WERI-Rb-1 (cell line): Measurements from ENCODE around the gene VAMP4.

Experiments
- DNase-seq: peaks from one replicate; pipeline ENCODE4 v3.0.0-alpha.2; 2020
- H3K27ac ChIP-seq: fragments of 250-450 bp; sonication (Bioruptor Pico); 2 replicates; pipeline ENCODE4 v1.5.1; 2020; ENCODE audit warnings: mild to moderate bottlenecking, moderate library complexity
- H3K27me3 ChIP-seq: fragments of 250-450 bp; sonication (Bioruptor Pico); 2 replicates; pipeline ENCODE4 v1.5.1; 2021; ENCODE audit warnings: mild to moderate bottlenecking, low read depth, moderate library complexity; ENCODE audit not compliant: insufficient read depth, severe bottlenecking
- H3K36me3 ChIP-seq: fragments of 250-450 bp; sonication (Bioruptor Pico); 2 replicates; pipeline ENCODE4 v1.5.1; 2020; ENCODE audit warnings: mild to moderate bottlenecking, moderate library complexity
- H3K4me3 ChIP-seq: 2 replicates; pipeline ENCODE4 v1.5.1; 2011; ENCODE audit warnings: low read depth, mild to moderate bottlenecking, control low read depth, low read length
- H3K9me3 ChIP-seq: fragments of 250-450 bp; sonication (Bioruptor Pico); 2 replicates; pipeline ENCODE4 v1.5.1; 2021; ENCODE audit warnings: mild to moderate bottlenecking, moderate library complexity; ENCODE audit not compliant: severe bottlenecking
- TF ChIP-seq, protein P1 (sequence below): IDR thresholded peaks from 2 replicates; pipeline ENCODE4 v1.5.1; 2011; ENCODE audit warnings: low read depth, mild to moderate bottlenecking, control low read depth, inconsistent platforms, low read length

The VAMP4 gene

DNA sequence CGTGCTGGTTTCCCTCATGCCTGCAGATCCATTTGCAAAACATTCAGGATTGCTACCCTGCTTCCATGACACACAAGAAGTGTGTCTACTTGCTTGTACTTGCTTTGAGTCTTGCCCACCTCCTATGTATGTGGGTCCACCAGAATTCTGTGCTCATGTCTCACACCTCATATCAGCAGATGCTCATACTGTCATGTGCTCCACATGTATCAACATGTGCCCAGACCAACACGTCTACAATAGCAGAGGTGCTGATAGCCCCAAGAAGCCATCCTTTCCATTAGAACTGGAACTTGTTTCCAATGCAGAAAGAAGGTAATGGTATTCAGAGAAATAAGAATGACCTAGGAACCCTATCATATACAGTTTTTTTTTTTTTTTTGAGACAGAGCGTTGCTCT, 61.5 kb downstream of the VAMP4 start:
- TF ChIP-seq, protein P1, sequence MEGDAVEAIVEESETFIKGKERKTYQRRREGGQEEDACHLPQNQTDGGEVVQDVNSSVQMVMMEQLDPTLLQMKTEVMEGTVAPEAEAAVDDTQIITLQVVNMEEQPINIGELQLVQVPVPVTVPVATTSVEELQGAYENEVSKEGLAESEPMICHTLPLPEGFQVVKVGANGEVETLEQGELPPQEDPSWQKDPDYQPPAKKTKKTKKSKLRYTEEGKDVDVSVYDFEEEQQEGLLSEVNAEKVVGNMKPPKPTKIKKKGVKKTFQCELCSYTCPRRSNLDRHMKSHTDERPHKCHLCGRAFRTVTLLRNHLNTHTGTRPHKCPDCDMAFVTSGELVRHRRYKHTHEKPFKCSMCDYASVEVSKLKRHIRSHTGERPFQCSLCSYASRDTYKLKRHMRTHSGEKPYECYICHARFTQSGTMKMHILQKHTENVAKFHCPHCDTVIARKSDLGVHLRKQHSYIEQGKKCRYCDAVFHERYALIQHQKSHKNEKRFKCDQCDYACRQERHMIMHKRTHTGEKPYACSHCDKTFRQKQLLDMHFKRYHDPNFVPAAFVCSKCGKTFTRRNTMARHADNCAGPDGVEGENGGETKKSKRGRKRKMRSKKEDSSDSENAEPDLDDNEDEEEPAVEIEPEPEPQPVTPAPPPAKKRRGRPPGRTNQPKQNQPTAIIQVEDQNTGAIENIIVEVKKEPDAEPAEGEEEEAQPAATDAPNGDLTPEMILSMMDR: no peak
- Histone ChIP-seq H3K9me3 (no peaks in the 10 kb centered on the region), H3K4me3 (no peak overlapping the region), H3K36me3 (no peaks in the 10 kb centered on the region), H3K27ac (no peak overlapping the region), H3K27me3 (no peaks in the 10 kb centered on the region)
- no peak for DNase-seq

DNA sequence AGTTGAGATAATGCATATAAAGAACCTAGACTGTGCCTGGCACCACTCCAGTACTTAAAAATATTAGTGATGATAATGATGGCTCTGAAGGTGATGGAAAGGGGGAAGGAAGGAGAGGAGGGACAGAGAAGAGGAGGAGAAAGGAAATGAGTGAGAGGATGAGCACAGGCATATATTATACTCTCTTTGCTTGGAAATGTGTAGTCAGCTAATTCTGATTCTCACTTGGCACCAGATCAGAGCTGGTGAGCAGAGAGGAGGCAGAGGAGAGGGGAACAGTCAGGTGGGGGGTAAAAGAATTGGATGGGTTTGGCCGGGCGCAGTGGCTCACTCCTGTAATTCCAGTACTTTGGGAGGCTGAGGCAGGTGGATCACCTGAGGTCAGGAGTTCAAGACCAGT, 65.0 kb downstream of the VAMP4 start:
- Histone ChIP-seq H3K36me3 (no peaks in the 10 kb centered on the region), H3K27ac (no peak overlapping the region), H3K27me3 (no peaks in the 10 kb centered on the region), H3K4me3 (no peak overlapping the region), H3K9me3 (no peaks in the 10 kb centered on the region)
- TF ChIP-seq, protein P1: no peak
- no peak for DNase-seq

GRCh38 chr1:171674431-171675405, 67.1 kb downstream of the VAMP4 start:
- TF ChIP-seq, protein P1: no peak
- DNase-seq: no peak
- Histone ChIP-seq H3K27ac (no peak overlapping the region), H3K9me3 (no peaks in the 10 kb centered on the region), H3K27me3 (no peaks in the 10 kb centered on the region), H3K36me3 (no peaks in the 10 kb centered on the region), H3K4me3 (no peak overlapping the region)

GRCh38 chr1:171670739-171671138, 71.1 kb downstream of the VAMP4 start:
- Histone ChIP-seq H3K9me3 (no peaks in the 10 kb centered on the region), H3K27ac (no peak overlapping the region), H3K27me3 (no peaks in the 10 kb centered on the region), H3K4me3 (no peak overlapping the region), H3K36me3 (no peaks in the 10 kb centered on the region)
- DNase-seq: no peak
- TF ChIP-seq, protein P1: no peak

GRCh38 chr1:171668372-171668771, 73.5 kb downstream of the VAMP4 start:
- no peaks in the 10 kb centered on the region for H3K27me3 ChIP-seq
- DNase-seq: no peak
- TF ChIP-seq, protein P1: no peak
- H3K9me3 ChIP-seq: no peaks in the 10 kb centered on the region
- H3K4me3 ChIP-seq: no peak overlapping the region
- H3K36me3 ChIP-seq: no peaks in the 10 kb centered on the region
- H3K27ac ChIP-seq: no peak overlapping the region
